ENCODE data around the gene DLGAP4.

DLGAP4 gene

GRCh38 chr20:36303020-36303595, 3.0 kb upstream of the DLGAP4 start:
- H3K4me1 ChIP-seq (ENCODE audit: control insufficient read depth, insufficient read depth, low read length), result peaks cover 9% of the 10 kb centered on the region; the same call in 1 of the 2 replicates
- H3K9me3 ChIP-seq (ENCODE audit: control insufficient read depth, insufficient read depth, low read depth, low read length), result no peaks in the 10 kb centered on the region
- no peak overlapping the region for H3K4me3 ChIP-seq (ENCODE audit: low read depth, low read length)
- H3K9ac ChIP-seq (ENCODE audit: low read length), result no peak overlapping the region
- H3K36me3 ChIP-seq (ENCODE audit: control insufficient read depth, insufficient read depth, low read length), result no peaks in the 10 kb centered on the region
- H3K27ac ChIP-seq (ENCODE audit: low read depth, low read length), result no peak overlapping the region
- H3K27me3 ChIP-seq (ENCODE audit: control insufficient read depth, insufficient read depth, low read length), result peaks cover 70% of the 10 kb centered on the region

- H3K9ac ChIP-seq (ENCODE audit: low read length), result no peak overlapping the region
- peaks cover 9% of the 10 kb centered on the region; the same call in 1 of the 2 replicates for H3K4me1 ChIP-seq (ENCODE audit: control insufficient read depth, insufficient read depth, low read length)
- no peaks in the 10 kb centered on the region for H3K36me3 ChIP-seq (ENCODE audit: control insufficient read depth, insufficient read depth, low read length)
- no peaks in the 10 kb centered on the region for H3K9me3 ChIP-seq (ENCODE audit: control insufficient read depth, insufficient read depth, low read depth, low read length)
- no peak overlapping the region for H3K4me3 ChIP-seq (ENCODE audit: low read depth, low read length)
- H3K27ac ChIP-seq (ENCODE audit: low read depth, low read length), result no peak overlapping the region
- peaks cover 75% of the 10 kb centered on the region for H3K27me3 ChIP-seq (ENCODE audit: control insufficient read depth, insufficient read depth, low read length)
Observed at GRCh38 chr20:36303831-36304230, 2.3 kb upstream of the DLGAP4 start.

GRCh38 chr20:36304786-36305495, 1.2 kb upstream of the DLGAP4 start:
- Histone ChIP-seq H3K27me3 (ENCODE audit: control insufficient read depth, insufficient read depth, low read length) (peaks cover 84% of the 10 kb centered on the region), H3K9ac (ENCODE audit: low read length) (no peak overlapping the region), H3K4me1 (ENCODE audit: control insufficient read depth, insufficient read depth, low read length) (peaks cover 9% of the 10 kb centered on the region; the same call in 1 of the 2 replicates), H3K27ac (ENCODE audit: low read depth, low read length) (no peak overlapping the region), H3K4me3 (ENCODE audit: low read depth, low read length) (no peak overlapping the region), H3K36me3 (ENCODE audit: control insufficient read depth, insufficient read depth, low read length) (no peaks in the 10 kb centered on the region), H3K9me3 (ENCODE audit: control insufficient read depth, insufficient read depth, low read depth, low read length) (no peaks in the 10 kb centered on the region)

- Histone ChIP-seq H3K9me3 (ENCODE audit: control insufficient read depth, insufficient read depth, low read depth, low read length) (no peaks in the 10 kb centered on the region), H3K27me3 (ENCODE audit: control insufficient read depth, insufficient read depth, low read length) (peaks cover 87% of the 10 kb centered on the region), H3K4me1 (ENCODE audit: control insufficient read depth, insufficient read depth, low read length) (peaks cover 9% of the 10 kb centered on the region; the same call in 1 of the 2 replicates), H3K36me3 (ENCODE audit: control insufficient read depth, insufficient read depth, low read length) (no peaks in the 10 kb centered on the region), H3K27ac (ENCODE audit: low read depth, low read length) (no peak overlapping the region), H3K4me3 (ENCODE audit: low read depth, low read length) (peak overlapping the region; percentile 73), H3K9ac (ENCODE audit: low read length) (no peak overlapping the region)
Observed at GRCh38 chr20:36306553-36307411, 643 bp downstream of the DLGAP4 start.

- no peak overlapping the region for H3K27ac ChIP-seq (ENCODE audit: low read depth, low read length)
Observed at GRCh38 chr20:36307412-36308325, 1.5 kb downstream of the DLGAP4 start.

GRCh38 chr20:36308353-36308752, 2.2 kb downstream of the DLGAP4 start:
- H3K4me1 ChIP-seq (ENCODE audit: control insufficient read depth, insufficient read depth, low read length), result peaks cover 9% of the 10 kb centered on the region; the same call in 1 of the 2 replicates
- H3K36me3 ChIP-seq (ENCODE audit: control insufficient read depth, insufficient read depth, low read length), result no peaks in the 10 kb centered on the region
- H3K27me3 ChIP-seq (ENCODE audit: control insufficient read depth, insufficient read depth, low read length), result peaks cover 71% of the 10 kb centered on the region
- H3K9me3 ChIP-seq (ENCODE audit: control insufficient read depth, insufficient read depth, low read depth, low read length), result no peaks in the 10 kb centered on the region
- H3K9ac ChIP-seq (ENCODE audit: low read length), result no peak overlapping the region
- no peak overlapping the region for H3K4me3 ChIP-seq (ENCODE audit: low read depth, low read length)
- H3K27ac ChIP-seq (ENCODE audit: low read depth, low read length), result no peak overlapping the region

More at GRCh38 chr20:36307412-36308325, 1.5 kb downstream of the DLGAP4 start:
- peaks cover 78% of the 10 kb centered on the region for H3K27me3 ChIP-seq (ENCODE audit: control insufficient read depth, insufficient read depth, low read length)
- peak overlapping the region; percentile 73 for H3K4me3 ChIP-seq (ENCODE audit: low read depth, low read length)
- peaks cover 9% of the 10 kb centered on the region; the same call in 1 of the 2 replicates for H3K4me1 ChIP-seq (ENCODE audit: control insufficient read depth, insufficient read depth, low read length)
- no peaks in the 10 kb centered on the region for H3K9me3 ChIP-seq (ENCODE audit: control insufficient read depth, insufficient read depth, low read depth, low read length)
- H3K36me3 ChIP-seq (ENCODE audit: control insufficient read depth, insufficient read depth, low read length), result no peaks in the 10 kb centered on the region
- no peak overlapping the region for H3K9ac ChIP-seq (ENCODE audit: low read length)

GRCh38 chr20:36308986-36309385, 2.8 kb downstream of the DLGAP4 start:
- H3K9ac ChIP-seq (ENCODE audit: low read length), result no peak overlapping the region

GRCh38 chr20:36309643-36310042, 3.5 kb downstream of the DLGAP4 start:
- H3K9ac ChIP-seq (ENCODE audit: low read length), result no peak overlapping the region
- H3K36me3 ChIP-seq (ENCODE audit: control insufficient read depth, insufficient read depth, low read length), result no peaks in the 10 kb centered on the region
- H3K4me3 ChIP-seq (ENCODE audit: low read depth, low read length), result no peak overlapping the region
- H3K27me3 ChIP-seq (ENCODE audit: control insufficient read depth, insufficient read depth, low read length), result peaks cover 58% of the 10 kb centered on the region
- H3K27ac ChIP-seq (ENCODE audit: low read depth, low read length), result no peak overlapping the region
- no peaks in the 10 kb centered on the region for H3K9me3 ChIP-seq (ENCODE audit: control insufficient read depth, insufficient read depth, low read depth, low read length)
- H3K4me1 ChIP-seq (ENCODE audit: control insufficient read depth, insufficient read depth, low read length), result peaks cover 9% of the 10 kb centered on the region; the same call in 1 of the 2 replicates

More at GRCh38 chr20:36308986-36309385, 2.8 kb downstream of the DLGAP4 start:
- Histone ChIP-seq H3K4me3 (ENCODE audit: low read depth, low read length) (no peak overlapping the region), H3K27me3 (ENCODE audit: control insufficient read depth, insufficient read depth, low read length) (peaks cover 65% of the 10 kb centered on the region), H3K9me3 (ENCODE audit: control insufficient read depth, insufficient read depth, low read depth, low read length) (no peaks in the 10 kb centered on the region), H3K36me3 (ENCODE audit: control insufficient read depth, insufficient read depth, low read length) (no peaks in the 10 kb centered on the region), H3K4me1 (ENCODE audit: control insufficient read depth, insufficient read depth, low read length) (peaks cover 9% of the 10 kb centered on the region; the same call in 1 of the 2 replicates), H3K27ac (ENCODE audit: low read depth, low read length) (no peak overlapping the region)

- Histone ChIP-seq H3K4me1 (ENCODE audit: control insufficient read depth, insufficient read depth, low read length) (peaks cover 9% of the 10 kb centered on the region; the same call in 1 of the 2 replicates), H3K27me3 (ENCODE audit: control insufficient read depth, insufficient read depth, low read length) (peaks cover 51% of the 10 kb centered on the region), H3K9me3 (ENCODE audit: control insufficient read depth, insufficient read depth, low read depth, low read length) (no peaks in the 10 kb centered on the region), H3K36me3 (ENCODE audit: control insufficient read depth, insufficient read depth, low read length) (no peaks in the 10 kb centered on the region), H3K9ac (ENCODE audit: low read length) (no peak overlapping the region), H3K27ac (ENCODE audit: low read depth, low read length) (no peak overlapping the region), H3K4me3 (ENCODE audit: low read depth, low read length) (no peak overlapping the region)
Observed at GRCh38 chr20:36310215-36310981, 4.3 kb downstream of the DLGAP4 start.

All from HUES6 (cell line).